ENCODE data around the gene ZBED2. TPM values are rescaled to one million over a fixed set of nuclear protein-coding genes. Genes with fewer than 3 reads are reported as not detected.

The ZBED2 gene
- total RNA-seq, 2 donors from 2014 or later: not detected

- H3K4me1 ChIP-seq: peaks cover 8% of the 10 kb centered on the region
- no peak for ATAC-seq
These were observed 9.9 kb upstream of the ZBED2 start for GRCh38 chr3:111605018-111605417.

GRCh38 chr3:111604119-111604518 is 9.0 kb upstream of the ZBED2 start:
- ATAC-seq: no peak
- WGBS, 2 donors: 69 to 87% methylated on average over 2 of the region's 2 CpGs
- H3K4me1 ChIP-seq: peaks cover 8% of the 10 kb centered on the region

More at GRCh38 chr3:111605018-111605417, 9.9 kb upstream of the ZBED2 start:
- Histone ChIP-seq H3K27ac (no peak overlapping the region), H3K36me3 (replicated peaks in 1 of 2; ENCODE audit: insufficient read depth in 1 of 2, low read depth in 2 of 2) (no peaks in the 10 kb centered on the region), H3K9me3 (no peaks in the 10 kb centered on the region), H3K4me3 (no peak overlapping the region), H3K27me3 (no peaks in the 10 kb centered on the region)
- DNase-seq: no peak
- intact Hi-C loops (cut with DNase I): no loop called here
- TF ChIP-seq CTCF (IDR thresholded peaks at IDR 0.05) (no peak), POLR2A (IDR thresholded peaks at IDR 0.05) (no peak)

GRCh38 chr3:111603679-111604078 is 8.5 kb upstream of the ZBED2 start:
- H3K4me1 ChIP-seq: peaks cover 8% of the 10 kb centered on the region
- no peak for DNase-seq
- no peak overlapping the region for H3K27ac ChIP-seq
- no peaks in the 10 kb centered on the region for H3K9me3 ChIP-seq
- H3K4me3 ChIP-seq: no peak overlapping the region
- ATAC-seq: no peak
- no peaks in the 10 kb centered on the region for H3K36me3 ChIP-seq (replicated peaks in 1 of 2; ENCODE audit: insufficient read depth in 1 of 2, low read depth in 2 of 2)
- intact Hi-C loops (cut with DNase I): no loop called here
- no peaks in the 10 kb centered on the region for H3K27me3 ChIP-seq
- TF ChIP-seq CTCF (IDR thresholded peaks at IDR 0.05) (no peak), POLR2A (IDR thresholded peaks at IDR 0.05) (no peak)
- 82 to 87% methylated on average over 1 of the region's 1 CpG for WGBS, 2 donors

More at GRCh38 chr3:111604119-111604518, 9.0 kb upstream of the ZBED2 start:
- no peaks in the 10 kb centered on the region for H3K27me3 ChIP-seq
- no peaks in the 10 kb centered on the region for H3K9me3 ChIP-seq
- TF ChIP-seq CTCF (IDR thresholded peaks at IDR 0.05) (no peak), POLR2A (IDR thresholded peaks at IDR 0.05) (no peak)
- no peaks in the 10 kb centered on the region for H3K36me3 ChIP-seq (replicated peaks in 1 of 2; ENCODE audit: insufficient read depth in 1 of 2, low read depth in 2 of 2)
- intact Hi-C loops (cut with DNase I): no loop called here
- no peak overlapping the region for H3K4me3 ChIP-seq
- DNase-seq: no peak
- no peak overlapping the region for H3K27ac ChIP-seq

- TF ChIP-seq POLR2A (IDR thresholded peaks at IDR 0.05): no peak
- TF ChIP-seq CTCF (IDR thresholded peaks at IDR 0.05): no peak
- Histone ChIP-seq H3K4me1 (peaks cover 7% of the 10 kb centered on the region), H3K9me3 (no peaks in the 10 kb centered on the region), H3K4me3 (no peak overlapping the region), H3K27me3 (no peaks in the 10 kb centered on the region), H3K27ac (no peak overlapping the region), H3K36me3 (replicated peaks in 1 of 2; ENCODE audit: insufficient read depth in 1 of 2, low read depth in 2 of 2) (no peaks in the 10 kb centered on the region)
- no peak for ATAC-seq
- 39 to 56% methylated on average over 4 of the region's 4 CpGs for WGBS, 2 donors
- no peak for DNase-seq
- intact Hi-C loops (cut with DNase I): no loop called here
These were observed 6.7 kb upstream of the ZBED2 start for GRCh38 chr3:111601810-111602209.

GRCh38 chr3:111598552-111598951 is 3.4 kb upstream of the ZBED2 start:
- Histone ChIP-seq H3K4me3 (no peak overlapping the region), H3K27ac (no peak overlapping the region), H3K36me3 (replicated peaks in 1 of 2; ENCODE audit: insufficient read depth in 1 of 2, low read depth in 2 of 2) (no peaks in the 10 kb centered on the region), H3K27me3 (no peaks in the 10 kb centered on the region), H3K4me1 (no peaks in the 10 kb centered on the region), H3K9me3 (no peaks in the 10 kb centered on the region)
- intact Hi-C loops (cut with DNase I): no loop called here
- no peak for DNase-seq
- 70 to 76% methylated on average over 2 of the region's 2 CpGs for WGBS, 2 donors
- no peak for ATAC-seq
- TF ChIP-seq POLR2A (IDR thresholded peaks at IDR 0.05) (no peak), CTCF (IDR thresholded peaks at IDR 0.05) (no peak)

All from body of pancreas (tissue), 4 donors.